Activated CD4-positive, CD25-positive, alpha-beta regulatory T cell treated with anti-CD3 and anti-CD28 coated beads, Interleukin-2, amount 50 U/mL, for 16 hours (primary cell): ENCODE results near the gene ZNF385C.
"Not testable (repeated sequence)": the region's sequence is repeated elsewhere in the genome, so short reads cannot be mapped to it uniquely, and the experiment has no call there.

ENCODE experiments used
- DNase-seq: peaks from one replicate; pipeline ENCODE4 v3.0.0-alpha.2; 2020; ENCODE audit warnings: low read depth, low spot score

Gene ZNF385C, protein sequence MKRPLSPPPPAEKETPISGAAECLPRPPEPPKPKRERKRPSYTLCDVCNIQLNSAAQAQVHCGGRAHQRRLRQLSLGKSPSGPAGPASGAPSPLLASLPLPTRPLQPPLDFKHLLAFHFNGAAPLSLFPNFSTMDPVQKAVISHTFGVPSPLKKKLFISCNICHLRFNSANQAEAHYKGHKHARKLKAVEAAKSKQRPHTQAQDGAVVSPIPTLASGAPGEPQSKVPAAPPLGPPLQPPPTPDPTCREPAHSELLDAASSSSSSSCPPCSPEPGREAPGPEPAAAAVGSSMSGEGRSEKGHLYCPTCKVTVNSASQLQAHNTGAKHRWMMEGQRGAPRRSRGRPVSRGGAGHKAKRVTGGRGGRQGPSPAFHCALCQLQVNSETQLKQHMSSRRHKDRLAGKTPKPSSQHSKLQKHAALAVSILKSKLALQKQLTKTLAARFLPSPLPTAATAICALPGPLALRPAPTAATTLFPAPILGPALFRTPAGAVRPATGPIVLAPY

GRCh38 chr17:42097691-42098631 lies at the start of gene ZNF385C:
Gene ZNF385C (minus strand): TSS chr17:42098473. CDS start chr17:42063056, 35,417 bp downstream.
- no peak for DNase-seq

DNA sequence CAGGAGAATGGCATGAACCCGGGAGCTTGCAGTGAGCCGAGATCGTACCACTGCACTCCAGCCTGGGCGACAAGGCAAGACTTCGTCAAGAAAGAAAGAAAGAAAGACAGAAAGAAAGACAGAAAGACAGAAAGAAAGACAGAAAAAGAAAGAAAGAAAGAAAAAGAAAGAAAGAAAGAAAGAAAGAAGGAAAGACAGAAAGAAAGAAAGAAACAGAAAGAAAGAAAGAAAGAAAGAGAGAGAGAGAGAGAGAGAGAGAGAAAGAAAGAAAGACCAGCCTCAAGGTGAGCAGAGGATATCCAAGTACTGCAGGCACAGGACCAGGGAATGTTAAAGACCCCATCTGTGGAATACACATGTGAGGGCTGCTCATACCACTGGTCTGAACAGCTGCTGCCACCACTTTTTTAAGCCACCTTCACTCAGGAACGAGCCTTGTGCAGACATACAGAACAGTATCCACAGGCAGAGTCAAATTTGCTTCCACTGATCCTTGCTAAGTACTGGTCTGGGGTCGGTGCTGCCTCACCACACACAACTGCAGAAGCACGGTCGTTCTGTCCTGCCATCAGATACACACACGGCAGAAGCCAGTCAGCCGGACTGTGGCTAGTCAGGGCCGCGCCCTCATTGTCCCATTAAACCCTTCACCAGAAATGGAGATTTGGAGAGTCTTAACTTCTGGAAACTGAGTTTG lies 48.8 kb upstream of the ZNF385C start:
- no peak for DNase-seq

DNA sequence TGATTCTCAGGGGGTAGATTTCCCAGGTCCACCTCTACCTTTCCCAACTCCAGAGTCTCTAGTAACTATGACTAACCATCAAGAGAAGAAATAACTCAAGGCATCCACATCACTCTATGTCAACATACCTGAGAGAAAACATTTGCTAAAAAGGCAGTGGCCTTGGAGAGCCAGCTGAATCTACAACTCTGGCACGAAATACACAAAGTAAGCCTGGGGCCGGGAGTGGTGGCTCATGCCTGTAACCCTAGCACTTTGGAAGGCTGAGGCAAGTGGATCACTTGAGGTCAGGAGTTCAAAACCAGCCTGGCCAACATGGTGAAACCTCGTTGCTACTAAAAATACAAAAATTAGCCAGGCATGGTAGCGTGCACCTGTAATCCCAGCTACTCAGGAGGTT lies 44.9 kb upstream of the ZNF385C start:
- not testable (repeated sequence) for DNase-seq

- no peak for DNase-seq
These were observed 44.2 kb upstream of the ZNF385C start for GRCh38 chr17:42142371-42142896.

GRCh38 chr17:42141382-42141781 lies 43.1 kb upstream of the ZNF385C start:
- DNase-seq = no peak

DNA sequence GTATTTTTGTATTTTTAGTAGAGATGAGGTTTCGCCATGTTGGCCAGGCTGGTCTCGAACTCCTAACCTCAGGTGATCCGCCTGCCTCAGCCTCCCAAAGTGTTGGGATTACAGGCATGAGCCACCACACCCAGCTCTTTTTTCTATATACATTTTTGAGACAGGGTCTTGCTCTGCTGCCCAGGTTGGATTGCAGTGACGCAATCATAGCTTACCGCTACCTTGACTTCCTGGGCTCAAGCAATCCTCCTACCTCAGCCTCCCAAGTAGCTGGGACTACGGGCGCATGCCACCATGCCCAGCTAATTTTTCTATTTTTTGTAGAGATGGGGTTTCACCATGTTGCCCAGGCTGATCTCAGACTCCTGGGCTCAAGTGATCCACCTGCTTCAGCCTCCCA lies 42.4 kb upstream of the ZNF385C start:
- DNase-seq = not testable (repeated sequence)

GRCh38 chr17:42138749-42139492 lies 40.6 kb upstream of the ZNF385C start:
- no peak for DNase-seq

DNA sequence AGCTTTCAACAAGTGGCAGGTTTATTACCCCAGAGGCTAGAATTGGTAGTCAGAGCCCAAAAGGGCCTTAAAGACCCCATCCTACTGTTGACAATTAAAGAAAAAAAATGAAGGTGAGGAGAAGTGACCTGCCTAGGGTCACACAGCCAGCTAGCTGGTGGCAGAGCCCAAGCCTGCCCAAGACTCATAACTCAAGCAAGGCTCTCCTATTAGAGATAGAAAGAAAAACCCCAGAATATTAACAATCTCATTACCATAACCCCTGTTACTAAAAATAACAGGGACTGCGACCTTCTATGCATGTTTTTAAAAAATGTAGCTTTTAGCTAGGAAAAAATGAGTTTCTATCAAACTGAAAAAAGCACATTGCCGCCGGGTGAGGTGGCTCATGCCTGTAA lies 38.4 kb upstream of the ZNF385C start:
- no peak for DNase-seq

DNA sequence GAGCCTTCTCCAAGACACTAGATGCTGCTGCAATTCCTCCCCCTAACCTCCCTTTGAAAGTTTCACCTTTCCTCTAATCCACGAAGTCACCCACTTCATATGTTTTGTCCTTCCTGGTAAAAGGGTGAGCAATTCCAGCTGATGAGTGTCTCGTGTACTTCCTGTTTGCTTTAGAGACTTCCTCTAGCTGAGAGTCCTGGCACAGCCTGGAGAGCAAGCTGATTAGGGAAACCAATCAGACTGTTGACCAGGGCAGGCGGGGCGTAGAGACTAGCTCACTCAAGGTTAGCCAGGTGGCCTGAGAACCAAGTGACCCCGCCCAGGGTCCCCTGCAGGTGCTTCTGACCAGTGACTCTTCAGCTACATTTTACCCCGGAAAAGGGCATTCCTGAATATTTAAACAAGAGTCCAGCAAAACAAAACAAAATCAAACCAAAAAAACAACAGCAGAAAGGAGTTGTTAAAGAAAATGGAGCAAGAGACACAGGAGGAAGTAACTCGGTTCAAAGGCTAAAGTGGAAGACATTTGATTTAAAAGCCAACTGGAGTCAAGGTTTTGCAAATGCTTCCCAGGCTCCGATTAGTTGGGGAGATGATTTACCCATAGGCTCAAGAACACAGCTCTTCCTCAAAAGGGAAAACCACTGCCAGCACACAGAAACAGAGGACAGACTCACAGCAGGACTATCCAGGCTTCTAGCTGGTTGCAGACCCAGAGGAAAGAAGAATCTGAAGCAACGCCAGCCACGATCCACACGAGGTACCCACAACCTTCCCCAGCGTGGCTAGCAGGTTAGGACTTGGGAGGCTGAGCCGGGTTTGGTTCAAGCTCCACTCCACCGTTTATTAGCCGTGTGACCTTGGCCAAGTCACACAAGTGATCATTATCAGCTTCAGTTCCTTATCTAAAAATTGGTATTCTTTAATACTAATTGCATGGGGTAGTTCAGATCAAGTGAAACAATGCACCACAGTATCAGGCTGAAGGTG lies 37.7 kb upstream of the ZNF385C start:
- no peak for DNase-seq

DNA sequence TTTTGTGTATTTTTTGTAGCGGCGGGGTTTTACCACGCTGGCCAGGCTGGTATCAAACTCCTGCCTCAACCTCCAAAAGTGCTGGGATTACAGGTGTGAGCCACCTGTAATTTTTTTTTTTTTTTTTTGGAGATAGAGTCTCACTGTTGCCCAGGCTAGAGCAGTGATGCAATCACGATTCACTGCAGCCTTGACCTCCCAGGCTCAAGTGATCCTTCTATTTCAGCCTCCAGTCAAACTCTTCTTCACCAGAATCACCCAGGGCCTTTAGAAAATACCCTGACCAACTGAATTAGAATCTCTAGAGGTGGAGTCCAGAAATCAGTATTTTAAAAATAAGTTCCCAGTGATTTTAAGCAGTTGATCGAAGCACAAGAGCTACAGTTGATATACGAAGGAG lies 36.9 kb upstream of the ZNF385C start:
- DNase-seq = no peak

DNA sequence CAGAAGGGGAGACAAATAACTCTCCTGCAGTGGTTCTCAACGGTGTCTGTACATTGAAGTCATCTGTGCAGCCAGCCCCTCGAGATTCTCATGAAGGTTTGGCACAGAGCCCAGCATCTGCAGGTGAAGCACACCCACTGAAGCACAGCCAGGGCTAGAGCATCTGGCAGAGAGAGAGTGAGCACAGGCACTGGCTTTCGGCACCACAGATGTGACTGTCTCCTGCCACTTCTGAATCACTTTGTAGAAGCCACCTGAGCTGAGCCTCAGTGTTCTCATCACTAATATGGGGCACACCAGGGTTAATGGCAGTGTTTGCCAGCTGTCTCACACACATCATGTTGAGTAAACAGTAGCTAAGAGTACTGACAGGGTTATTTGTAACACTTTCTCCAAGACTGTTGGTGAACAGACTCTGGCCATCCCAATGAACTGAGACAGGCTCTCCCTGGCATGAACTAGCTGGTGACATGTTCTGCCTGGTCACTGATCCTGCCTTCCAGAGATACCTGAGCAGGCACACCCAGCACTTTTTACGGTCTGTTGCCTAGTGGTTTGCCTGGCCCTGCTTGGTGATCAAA lies 35.3 kb upstream of the ZNF385C start:
- no peak for DNase-seq

DNA sequence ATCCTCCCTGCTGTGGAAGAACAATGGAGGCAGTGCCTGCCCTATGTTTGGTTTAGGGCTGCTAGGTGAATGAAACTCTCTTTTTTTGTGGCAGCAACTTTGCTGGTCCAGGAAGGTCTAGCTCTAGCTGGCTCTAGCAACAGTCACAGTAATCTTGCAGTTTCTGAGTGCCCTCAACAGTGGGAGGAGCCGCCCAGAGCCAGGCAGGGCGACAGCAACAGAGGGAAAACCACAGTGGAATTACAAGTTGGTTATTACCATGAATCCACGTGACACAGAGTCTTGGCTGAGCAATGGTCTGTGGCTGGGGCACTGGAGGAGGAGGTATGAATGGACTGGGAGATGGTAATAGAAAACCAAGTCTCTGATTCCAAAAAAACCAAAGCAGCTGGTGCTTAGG lies 34.7 kb upstream of the ZNF385C start:
- DNase-seq = no peak

DNA sequence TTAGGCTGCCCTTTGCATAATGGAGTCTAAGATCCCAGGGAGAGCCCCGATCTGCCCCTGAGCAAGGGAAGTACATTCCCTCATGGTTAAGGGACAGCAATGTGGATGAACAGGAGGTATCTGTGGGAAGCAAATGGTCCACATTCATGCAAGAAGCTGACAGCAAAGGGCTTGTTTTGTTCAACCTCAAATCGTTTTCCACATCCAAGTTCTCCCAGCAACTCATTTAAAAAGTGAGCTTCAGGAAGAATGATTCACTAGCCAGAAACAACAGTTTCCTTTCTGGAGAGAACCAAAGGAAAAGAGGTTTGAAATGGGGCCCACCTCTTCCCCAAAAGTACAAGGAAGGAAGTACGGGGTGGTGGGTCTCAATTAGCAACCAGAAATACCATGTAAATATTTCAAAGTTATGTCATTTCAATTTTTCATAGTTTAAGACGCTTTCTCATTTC lies 33.7 kb upstream of the ZNF385C start:
- no peak for DNase-seq

DNA sequence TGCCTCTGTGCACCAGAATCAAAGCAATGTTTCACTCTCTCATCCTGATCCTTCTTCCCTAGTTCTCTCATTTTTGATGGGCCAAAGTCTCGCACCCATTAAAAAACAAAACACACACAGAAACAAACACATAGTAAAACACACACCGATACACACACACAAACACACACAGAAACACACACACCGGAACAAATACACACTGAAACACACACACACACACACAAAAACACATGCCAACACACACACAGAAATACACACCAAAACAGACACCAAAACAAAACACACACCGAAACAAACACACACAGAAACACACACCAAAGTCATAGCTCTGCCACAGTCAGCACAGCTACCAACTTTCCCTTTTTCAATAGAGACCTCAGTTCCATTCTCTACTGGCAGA lies 33.0 kb upstream of the ZNF385C start:
- DNase-seq = no peak

- DNase-seq = no peak
These were observed 32.1 kb upstream of the ZNF385C start for GRCh38 chr17:42130310-42130936.

DNA sequence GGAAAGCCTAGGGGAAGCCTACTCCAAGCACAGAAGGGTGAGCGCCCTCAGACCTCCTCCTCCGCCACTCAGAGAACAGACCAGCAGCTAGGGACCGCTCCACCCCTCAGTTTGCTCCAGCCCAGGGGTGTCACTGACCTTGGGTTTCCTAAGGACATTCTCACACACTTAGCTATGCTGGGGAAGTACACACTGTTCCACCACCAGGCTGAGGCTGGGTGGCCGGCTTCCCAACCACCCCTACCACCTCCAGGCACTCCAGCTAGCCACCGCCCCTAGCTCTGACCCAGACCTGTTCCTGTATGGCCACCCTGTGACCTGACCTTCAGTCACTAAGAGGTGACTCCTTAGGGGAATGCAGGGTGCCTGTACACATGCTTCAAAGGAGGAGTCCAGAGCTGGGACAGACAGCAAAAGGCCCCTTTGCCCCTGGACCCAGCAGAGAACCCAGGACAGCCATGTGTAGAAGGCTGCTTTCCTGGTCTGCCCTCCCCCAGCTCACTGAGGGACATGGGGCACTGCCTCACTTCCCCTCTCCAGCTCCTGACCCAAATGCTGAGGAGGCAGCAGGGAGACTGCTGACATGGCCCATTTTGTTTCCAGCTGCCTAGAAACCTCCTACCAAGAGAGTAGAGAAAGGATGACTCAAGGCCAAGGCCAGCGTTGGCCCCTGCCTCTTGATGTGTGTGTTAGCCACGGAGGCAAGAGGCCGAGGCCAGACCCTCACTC lies 31.0 kb upstream of the ZNF385C start:
- no peak for DNase-seq

DNA sequence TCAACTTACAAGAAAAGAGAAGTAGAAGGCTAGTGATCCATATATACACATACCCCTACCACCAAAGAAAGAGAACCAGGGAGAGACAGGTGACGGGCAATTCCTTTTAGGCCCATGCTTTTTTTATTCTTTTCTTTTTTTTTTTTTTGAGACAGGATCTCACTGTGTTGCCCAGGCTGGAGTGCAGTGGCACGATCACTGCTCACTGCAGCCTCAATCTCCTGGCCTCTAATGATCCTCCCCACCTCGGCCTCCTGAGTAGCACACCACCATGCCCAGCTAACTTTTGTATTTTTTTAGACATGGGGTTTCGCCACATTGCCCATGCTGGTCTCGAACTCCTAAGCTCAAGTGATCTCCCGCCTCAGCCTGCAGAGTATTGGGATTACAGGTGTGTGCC lies 29.1 kb upstream of the ZNF385C start:
- DNase-seq = no peak

- DNase-seq = no peak
These were observed 28.6 kb upstream of the ZNF385C start for GRCh38 chr17:42126836-42127235.
